HG02610 (cell line): ENCODE data around the gene VMO1.

Experiments used
- ATAC-seq: cut with Tn5 transposase; IDR thresholded peaks from one replicate; pipeline ENCODE4 v1.9.1; 2021; ENCODE audit warnings: mild to moderate bottlenecking, moderate library complexity; ENCODE audit not compliant: unreplicated experiment

The VMO1 gene

DNA sequence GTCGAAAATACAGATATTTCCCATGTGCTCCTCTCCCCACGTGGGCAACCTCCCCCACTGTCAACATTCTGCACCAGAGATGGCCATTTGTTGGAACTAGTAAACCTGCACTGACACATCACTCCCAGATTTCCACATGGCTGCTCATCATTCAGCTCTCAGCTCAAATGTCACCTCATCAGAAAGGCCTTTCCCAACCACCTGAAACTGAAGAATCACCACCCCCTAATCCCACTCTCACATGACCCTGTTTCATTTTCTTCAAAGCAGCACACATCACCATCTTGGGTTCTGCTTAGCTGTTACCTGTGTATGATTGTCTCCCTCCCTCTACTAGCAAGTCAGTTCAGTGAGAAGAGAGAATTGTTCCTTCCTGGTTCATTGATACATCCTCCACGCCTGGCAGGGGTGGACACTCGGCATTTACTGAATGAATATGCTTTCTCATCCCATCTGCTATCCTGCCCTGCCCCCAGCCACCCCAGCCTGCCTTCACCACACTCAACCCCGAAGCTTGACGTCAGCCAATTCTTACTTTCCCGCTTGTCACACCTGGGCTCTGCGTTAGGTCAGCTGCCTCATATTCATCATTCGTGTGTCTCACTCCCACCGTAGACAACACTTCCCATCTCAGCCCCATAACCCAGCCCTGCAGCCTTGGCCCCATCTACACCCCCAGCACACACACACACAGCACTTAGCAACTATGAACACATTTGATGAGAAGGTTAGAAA is 14.5 kb upstream of the VMO1 start:
- ATAC-seq: no peak

DNA sequence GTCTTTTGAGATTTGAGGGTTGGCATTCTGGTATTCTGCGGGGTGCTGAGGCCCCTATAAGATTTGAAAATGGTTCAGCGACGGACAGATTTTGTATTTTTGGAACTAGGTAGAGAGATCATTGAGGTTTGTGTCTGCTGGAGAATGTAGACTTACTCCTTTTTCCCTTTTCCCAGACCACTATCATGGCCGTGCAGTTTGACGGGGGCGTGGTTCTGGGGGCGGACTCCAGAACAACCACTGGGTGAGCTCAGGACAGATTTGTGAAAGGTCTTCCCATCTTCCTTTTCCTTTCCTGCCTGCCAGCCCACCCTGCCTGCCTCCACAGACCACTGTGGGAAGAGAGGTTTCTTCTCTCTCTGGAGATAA is 10.4 kb upstream of the VMO1 start:
- no peak for ATAC-seq

DNA sequence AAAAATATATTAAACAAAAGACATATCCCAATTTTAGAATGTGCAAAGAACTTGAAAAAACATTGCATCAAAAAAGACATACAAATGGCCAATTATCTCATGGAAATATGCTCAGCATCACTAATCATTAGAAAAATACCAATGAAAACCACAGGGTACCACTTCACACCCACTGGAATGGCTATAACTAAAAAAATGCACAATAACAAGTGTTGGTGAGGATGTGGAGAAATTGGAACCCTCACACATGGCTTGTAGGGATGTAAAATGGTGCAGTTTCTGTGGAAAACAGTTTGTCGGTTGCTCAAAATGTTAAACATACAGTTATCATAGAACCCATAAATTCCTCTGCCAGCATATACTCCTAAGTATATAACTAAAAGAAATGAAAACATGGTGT is 9.0 kb upstream of the VMO1 start:
- no peak for ATAC-seq

- ATAC-seq: no peak
Measured at GRCh38 chr17:4790705-4791088, 4.5 kb upstream of the VMO1 start.

- ATAC-seq: peak; percentile 82
Measured at GRCh38 chr17:4789951-4790704, 4.0 kb upstream of the VMO1 start.

GRCh38 chr17:4789701-4789950 is 3.5 kb upstream of the VMO1 start:
- ATAC-seq: no peak

- peak; percentile 13 for ATAC-seq
Measured at GRCh38 chr17:4788807-4789700, 2.9 kb upstream of the VMO1 start, which contains the start of gene GLTPD2. GLTPD2 (plus strand) TSS chr17:4788964; CDS start chr17:4789012, 48 bp downstream.

- no peak for ATAC-seq
Measured at GRCh38 chr17:4788159-4788806, 2.1 kb upstream of the VMO1 start.

GRCh38 chr17:4786516-4786915 is 352 bp upstream of the VMO1 start:
- ATAC-seq: no peak

DNA sequence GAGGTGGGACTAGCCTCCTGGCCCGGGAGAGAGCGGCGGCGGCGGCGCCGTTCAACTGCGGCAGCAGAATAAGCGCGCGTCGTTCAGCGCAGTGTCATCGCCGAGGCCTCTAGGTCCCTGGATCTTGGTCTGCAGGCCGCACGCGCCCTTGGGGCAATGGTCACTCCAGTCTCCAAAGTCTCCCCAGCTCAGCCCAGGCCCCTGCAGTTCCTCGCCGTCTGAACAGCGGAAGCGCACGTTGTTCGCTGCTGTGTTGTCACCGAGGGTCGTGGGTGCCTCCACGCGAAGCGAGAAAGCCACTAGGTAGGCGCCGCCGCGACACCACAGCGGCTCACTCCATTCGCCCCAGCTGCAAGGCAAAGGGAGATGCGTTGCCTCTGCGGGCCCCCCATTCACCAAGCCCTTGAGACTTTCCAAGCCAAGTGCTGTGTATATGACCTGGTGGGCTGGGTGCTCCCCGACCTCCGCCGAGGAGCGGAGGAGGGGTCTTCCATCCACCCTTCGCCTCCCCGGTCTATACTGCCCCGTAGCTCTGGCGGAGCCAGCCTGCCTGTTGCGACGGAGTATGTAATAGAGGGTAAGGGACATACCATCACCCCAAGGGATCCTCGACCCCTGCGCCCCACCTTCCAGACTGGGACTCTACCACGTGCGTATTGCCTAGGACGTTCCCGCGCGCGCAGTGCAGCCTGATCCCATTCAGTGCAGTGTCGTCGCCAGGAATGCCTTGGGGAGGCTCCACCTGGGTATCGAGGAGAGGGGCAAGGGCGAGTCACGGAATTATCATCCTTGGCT is 656 bp downstream of the VMO1 start:
- no peak for ATAC-seq

DNA sequence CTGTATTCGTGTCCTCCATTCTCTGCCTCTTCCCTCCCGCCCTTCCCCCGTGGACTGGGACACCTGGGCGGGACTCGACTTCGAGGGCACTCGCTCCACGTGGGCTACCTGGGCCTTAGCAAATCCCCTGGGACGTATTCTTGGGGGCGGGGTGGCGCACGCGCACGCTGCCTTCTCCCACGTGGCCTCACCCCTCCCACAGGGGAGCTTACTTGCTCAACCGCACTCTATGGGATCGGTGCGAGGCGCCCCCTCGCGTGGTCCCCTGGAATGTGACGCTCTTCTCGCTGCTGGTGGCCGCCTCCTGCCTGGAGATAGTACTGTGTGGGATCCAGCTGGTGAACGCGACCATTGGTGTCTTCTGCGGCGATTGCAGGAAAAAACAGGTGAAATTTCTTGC is 3.5 kb downstream of the VMO1 start:
- no peak for ATAC-seq

DNA sequence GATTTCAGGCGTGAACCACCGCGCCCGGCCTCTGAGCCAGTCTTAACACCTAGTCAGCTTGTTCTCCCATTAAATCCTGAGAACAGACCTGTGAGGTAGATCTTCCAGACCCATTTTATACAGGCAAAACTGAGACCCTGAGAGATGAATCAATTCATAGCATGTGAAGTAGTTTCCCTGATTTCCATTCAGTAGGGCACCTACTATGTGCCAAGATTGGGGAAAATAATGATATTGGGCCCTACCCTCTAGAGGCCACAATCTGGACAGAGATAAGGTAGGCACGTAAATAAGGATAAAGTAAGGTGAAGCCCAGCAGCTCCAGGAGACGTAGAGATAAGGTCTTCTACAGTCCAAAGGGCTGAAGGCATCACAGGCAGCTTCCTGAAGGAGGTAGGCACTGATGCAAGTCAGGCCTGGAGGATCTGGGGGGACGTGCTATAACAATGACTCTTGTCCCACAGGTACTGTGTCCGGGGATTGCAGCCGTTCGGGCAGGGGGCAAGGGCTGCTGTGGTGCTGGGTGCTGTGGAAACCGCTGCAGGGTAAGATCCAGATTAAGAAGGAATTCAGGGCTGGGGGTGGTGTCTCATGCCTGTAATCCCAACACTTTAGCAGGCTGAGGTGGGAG is 5.7 kb downstream of the VMO1 start:
- no peak for ATAC-seq

DNA sequence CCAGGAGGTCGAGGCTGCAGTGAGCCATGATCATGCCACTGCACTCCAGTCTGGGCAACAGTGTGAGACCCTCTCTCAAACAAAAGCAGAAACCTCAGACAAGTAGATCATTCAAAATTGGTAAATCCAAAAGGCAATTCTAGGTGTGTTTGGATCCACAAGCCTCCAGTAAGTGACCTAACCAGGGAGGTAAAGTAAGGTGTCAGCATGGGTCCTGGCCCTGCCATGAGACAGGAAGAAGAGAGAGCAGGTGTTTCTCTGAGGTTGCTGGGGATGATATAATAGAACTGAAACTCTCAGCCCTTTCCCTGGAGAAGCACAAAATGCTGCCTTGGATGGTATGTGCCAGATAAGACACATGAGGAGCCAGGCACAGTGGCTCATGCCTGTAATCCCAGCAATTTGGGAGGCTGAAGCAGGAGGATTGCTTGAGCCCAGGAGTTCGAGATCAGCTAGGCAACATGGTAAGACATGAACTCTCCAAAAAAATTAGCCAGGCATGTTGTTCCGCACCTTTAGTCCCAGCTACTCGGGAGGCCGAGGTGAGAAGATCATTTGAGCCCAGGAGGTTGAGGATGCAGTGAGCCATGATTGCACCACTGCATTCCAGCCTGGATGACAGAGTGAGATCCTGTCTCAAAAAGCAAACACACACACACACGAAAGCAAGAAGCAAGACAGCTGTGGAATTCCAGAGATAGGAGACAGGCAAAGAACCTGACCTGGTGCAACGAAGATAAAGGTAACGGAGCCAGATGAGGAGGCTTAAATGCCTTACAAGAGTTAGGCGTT is 8.0 kb downstream of the VMO1 start:
- no peak for ATAC-seq

- ATAC-seq: no peak
Measured at GRCh38 chr17:4772235-4772613, 13.9 kb downstream of the VMO1 start.

DNA sequence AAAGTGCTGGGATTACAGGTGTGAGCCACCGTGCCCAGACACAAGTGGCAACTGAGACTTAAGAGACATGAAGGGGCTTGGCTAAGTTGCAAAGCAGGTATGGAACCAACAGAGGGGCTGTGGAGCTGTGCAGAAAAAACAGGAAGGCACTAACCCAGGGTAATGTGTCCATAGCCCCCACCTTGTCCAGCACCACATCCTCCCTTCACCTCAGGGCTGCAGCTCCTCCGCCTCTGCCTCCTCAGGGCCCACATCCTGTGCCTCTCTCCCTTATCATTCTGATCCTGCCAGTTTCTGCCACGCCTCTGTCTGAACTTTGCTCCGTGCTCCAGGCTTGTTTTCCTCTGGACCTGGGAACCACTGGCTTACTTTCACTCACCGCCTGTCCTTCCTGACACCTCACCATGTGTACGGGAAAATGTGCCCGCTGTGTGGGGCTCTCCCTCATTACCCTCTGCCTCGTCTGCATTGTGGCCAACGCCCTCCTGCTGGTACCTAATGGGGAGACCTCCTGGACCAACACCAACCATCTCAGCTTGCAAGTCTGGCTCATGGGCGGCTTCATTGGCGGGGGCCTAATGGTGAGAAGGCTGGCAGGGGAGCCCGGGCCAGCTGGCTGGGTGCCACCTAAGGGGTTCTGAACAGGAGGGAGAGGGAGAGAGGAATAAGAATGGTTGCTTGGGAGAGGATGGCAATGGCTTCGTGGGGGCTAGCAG is 14.5 kb downstream of the VMO1 start, which contains the start of gene TM4SF5:
Gene TM4SF5, plus strand, starts transcription at position 368 of the 716 bp plus-strand sequence. Its CDS starts 37 bp downstream, at position 405.
- ATAC-seq: no peak

- ATAC-seq: no peak
Measured at GRCh38 chr17:4769628-4770027, 16.5 kb downstream of the VMO1 start.

- no peak for ATAC-seq
Measured at GRCh38 chr17:4768298-4768697, 17.9 kb downstream of the VMO1 start.

- ATAC-seq: no peak
Measured at GRCh38 chr17:4766723-4767122, 19.4 kb downstream of the VMO1 start.
